Measurements from ENCODE around the gene CACNA1E. TPM values are rescaled to one million over a fixed set of nuclear protein-coding genes. Genes with fewer than 3 reads are reported as not detected.

CACNA1E gene
- total and polyA plus RNA-seq, 2 of the 13 experiments (the other 11 are each of a cell fraction or from before 2014, with no cell fraction given) = not detected

DNA sequence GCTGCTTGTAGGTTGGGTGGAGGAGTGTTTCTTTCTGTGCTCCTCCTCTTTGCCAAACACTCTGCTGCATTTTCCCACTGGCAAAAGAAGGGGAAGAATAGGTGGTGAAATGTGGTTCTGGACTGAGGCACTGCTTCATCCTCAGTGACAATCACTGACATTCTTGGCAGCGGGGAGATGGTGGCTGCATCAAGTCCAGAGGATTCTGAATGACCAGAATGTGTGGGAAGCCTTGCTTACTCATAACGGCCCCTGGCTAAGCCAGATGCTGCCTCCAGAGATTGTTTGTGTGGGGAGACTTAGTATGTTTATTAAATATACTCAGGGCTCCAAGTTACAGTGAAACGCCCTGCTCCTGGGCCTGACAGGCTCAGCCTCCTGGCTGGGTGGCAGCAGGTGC lies 160.3 kb downstream of the CACNA1E start (continued):
- TF ChIP-seq, protein P1, sequence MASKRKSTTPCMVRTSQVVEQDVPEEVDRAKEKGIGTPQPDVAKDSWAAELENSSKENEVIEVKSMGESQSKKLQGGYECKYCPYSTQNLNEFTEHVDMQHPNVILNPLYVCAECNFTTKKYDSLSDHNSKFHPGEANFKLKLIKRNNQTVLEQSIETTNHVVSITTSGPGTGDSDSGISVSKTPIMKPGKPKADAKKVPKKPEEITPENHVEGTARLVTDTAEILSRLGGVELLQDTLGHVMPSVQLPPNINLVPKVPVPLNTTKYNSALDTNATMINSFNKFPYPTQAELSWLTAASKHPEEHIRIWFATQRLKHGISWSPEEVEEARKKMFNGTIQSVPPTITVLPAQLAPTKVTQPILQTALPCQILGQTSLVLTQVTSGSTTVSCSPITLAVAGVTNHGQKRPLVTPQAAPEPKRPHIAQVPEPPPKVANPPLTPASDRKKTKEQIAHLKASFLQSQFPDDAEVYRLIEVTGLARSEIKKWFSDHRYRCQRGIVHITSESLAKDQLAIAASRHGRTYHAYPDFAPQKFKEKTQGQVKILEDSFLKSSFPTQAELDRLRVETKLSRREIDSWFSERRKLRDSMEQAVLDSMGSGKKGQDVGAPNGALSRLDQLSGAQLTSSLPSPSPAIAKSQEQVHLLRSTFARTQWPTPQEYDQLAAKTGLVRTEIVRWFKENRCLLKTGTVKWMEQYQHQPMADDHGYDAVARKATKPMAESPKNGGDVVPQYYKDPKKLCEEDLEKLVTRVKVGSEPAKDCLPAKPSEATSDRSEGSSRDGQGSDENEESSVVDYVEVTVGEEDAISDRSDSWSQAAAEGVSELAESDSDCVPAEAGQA (IDR thresholded peaks at IDR 0.05; ENCODE audit: low read depth) = no peak
- TF ChIP-seq, protein P1 (CRISPR knock-in tag; IDR thresholded peaks at IDR 0.05; ENCODE audit: borderline replicate concordance) = no peak
- TF ChIP-seq MYNN (CRISPR knock-in tag; IDR thresholded peaks at IDR 0.05; ENCODE audit: low read depth) (no peak), ZNF569 (CRISPR knock-in tag; IDR thresholded peaks at IDR 0.05; ENCODE audit: borderline replicate concordance) (no peak), NFKB2 (CRISPR knock-in tag; IDR thresholded peaks at IDR 0.05; ENCODE audit: borderline replicate concordance) (no peak), ZSCAN29 (CRISPR knock-in tag; conservative IDR thresholded peaks at IDR 0.05) (no peak), CBX5 (CRISPR knock-in tag; IDR thresholded peaks at IDR 0.05; ENCODE audit: borderline replicate concordance) (no peak), ZNF354B (CRISPR knock-in tag; IDR thresholded peaks at IDR 0.05) (no peak), ZNF614 (CRISPR knock-in tag; IDR thresholded peaks at IDR 0.05; ENCODE audit: borderline replicate concordance) (no peak)
- TF ChIP-seq, protein P2, sequence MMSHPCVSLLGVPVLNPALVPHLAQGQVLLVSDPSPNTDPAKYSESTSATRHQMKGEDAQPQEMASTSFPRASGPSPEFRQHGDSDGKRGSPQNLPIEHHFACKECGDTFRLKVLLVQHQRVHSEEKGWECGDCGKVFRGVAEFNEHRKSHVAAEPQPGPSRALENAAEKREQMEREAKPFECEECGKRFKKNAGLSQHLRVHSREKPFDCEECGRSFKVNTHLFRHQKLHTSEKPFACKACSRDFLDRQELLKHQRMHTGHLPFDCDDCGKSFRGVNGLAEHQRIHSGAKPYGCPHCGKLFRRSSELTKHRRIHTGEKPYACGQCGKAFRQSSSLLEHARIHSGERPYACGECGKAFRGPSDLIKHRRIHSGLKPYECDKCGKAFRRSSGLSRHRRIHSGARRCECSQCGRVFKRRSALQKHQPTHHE (CRISPR knock-in tag; IDR thresholded peaks at IDR 0.05; ENCODE audit: borderline replicate concordance) = no peak

All from HepG2 (cell line).